Epithelial cell of alveolus of lung (primary cell): ENCODE data around the gene MSI2. TPM values are rescaled to one million over a fixed set of nuclear protein-coding genes. Genes with fewer than 3 reads are reported as not detected.

ENCODE experiments used
- total RNA-seq: library from RNA; depleted of rRNA; stranded (reverse); fragments of >200 nt; gene quantifications from 2 replicates; pipeline ENCODE4 v1.2.1, GENCODE V29; 2015

MSI2 gene
- 10.6 and 15.9 TPM in 2 replicates for total RNA-seq

DNA sequence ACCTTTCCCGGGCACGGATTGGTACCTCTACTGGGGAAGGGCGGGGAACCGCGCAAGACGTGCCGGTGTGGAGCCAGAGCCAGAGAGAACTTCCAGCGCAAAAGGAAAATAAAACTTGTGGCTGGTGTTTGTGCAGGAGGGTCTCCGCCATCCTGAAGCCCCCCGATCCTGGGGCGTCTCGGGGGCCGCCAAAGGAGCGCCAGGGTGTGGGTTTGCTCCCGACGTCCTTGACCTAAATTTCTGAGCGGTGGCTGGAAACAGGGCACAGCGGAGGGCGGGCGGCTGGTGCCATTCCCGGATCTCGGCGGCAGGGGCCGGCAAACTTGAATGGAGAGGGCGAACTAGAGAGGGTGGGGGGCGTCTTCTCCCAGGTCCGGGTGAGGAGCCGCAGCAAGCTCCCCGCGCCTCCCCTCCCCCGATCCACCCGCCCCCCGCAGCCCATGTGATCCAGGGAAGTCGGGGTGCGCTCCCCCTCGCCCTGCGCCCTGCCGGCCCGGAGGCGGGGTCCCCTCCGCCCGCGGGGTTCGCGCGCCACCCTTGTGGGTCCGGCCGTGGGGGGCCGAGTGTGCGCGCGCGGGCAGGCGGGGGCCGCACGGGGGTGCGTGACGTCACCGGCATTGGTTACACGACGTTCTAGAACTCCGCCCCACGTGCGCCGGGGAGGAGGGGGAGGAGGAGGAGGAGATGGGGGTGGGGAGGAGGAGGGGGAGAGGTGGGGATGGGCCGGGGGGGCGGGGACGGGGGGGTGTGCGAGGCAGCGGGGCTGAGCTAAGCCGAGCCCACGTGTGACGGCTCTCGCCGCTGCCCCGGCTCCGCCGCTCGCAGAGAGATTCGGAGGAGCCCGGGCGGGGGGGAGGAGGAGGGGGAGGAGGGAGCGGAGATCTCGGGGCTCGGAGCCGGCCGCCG lies at the start of gene MSI2:
Gene MSI2 (plus strand): TSS at position 748 of the 906 bp plus-strand sequence. CDS start 220 bp downstream, outside the sequence.

Other genes starting within 250 kb of the MSI2 start
- gene AKAP1, start 171.3 kb upstream of the MSI2 start, total RNA-seq, result 7.9 and 8.9 TPM in 2 replicates